ENCODE data around the gene HTR3A.

HTR3A gene

GRCh38 chr11:113974741-113975470 lies at the start of gene HTR3A:
Gene HTR3A, plus strand, starts transcription at chr11:113975108. Its CDS starts 218 bp downstream, at chr11:113975326.
- Histone ChIP-seq H3K4me3 (ENCODE audit: low read length, poor library complexity, severe bottlenecking) (no peak within 1 kb of the TSS), H3K4me2 (ENCODE audit: low read depth, low read length, poor library complexity, severe bottlenecking) (no peak within 1 kb of the TSS), H2AFZ (ENCODE audit: low read length) (no peak within 1 kb of the TSS), H3K9me2 (replicated peaks; ENCODE audit: low read depth, low read length) (no peaks in the 10 kb centered on the region), H3K9ac (ENCODE audit: low read depth, low read length, poor library complexity, severe bottlenecking) (no peak within 1 kb of the TSS), H3K36me3 (ENCODE audit: insufficient read depth, low read length) (no peaks in the 10 kb centered on the region), H4K20me1 (ENCODE audit: insufficient read depth, low read length, poor library complexity, severe bottlenecking) (no peaks in the 10 kb centered on the region), H3K79me2 (ENCODE audit: insufficient read depth, low read length) (no peaks in the 10 kb centered on the region), H3F3A (ENCODE audit: low read depth) (no peaks in the 10 kb centered on the region), H3K9me3 (ENCODE audit: insufficient read depth, low read depth, low read length) (no peaks in the 10 kb centered on the region), H3K4me1 (ENCODE audit: insufficient read depth, low read length, poor library complexity, severe bottlenecking) (peaks cover 6% of the 10 kb centered on the region), H3K27me3 (ENCODE audit: insufficient read depth, low read length, poor library complexity, severe bottlenecking) (no peaks in the 10 kb centered on the region)
- TF ChIP-seq EZH2phosphoT487 (IDR thresholded peaks at IDR 0.05; ENCODE audit: borderline replicate concordance): no peak
- no peak for TF ChIP-seq CTCF (conservative IDR thresholded peaks at IDR 0.05; ENCODE audit: low read length)

GRCh38 chr11:113926273-113927197 lies 48.4 kb upstream of the HTR3A start:
- Histone ChIP-seq H3K4me3 (ENCODE audit: low read length, poor library complexity, severe bottlenecking) (no peak overlapping the region), H2AFZ (ENCODE audit: low read length) (no peak overlapping the region), H3F3A (ENCODE audit: low read depth) (no peaks in the 10 kb centered on the region), H3K9me3 (ENCODE audit: insufficient read depth, low read depth, low read length) (no peaks in the 10 kb centered on the region), H3K9ac (ENCODE audit: low read depth, low read length, poor library complexity, severe bottlenecking) (no peak overlapping the region), H3K36me3 (ENCODE audit: insufficient read depth, low read length) (no peaks in the 10 kb centered on the region), H4K20me1 (ENCODE audit: insufficient read depth, low read length, poor library complexity, severe bottlenecking) (no peaks in the 10 kb centered on the region), H3K4me2 (ENCODE audit: low read depth, low read length, poor library complexity, severe bottlenecking) (no peak overlapping the region), H3K4me1 (ENCODE audit: insufficient read depth, low read length, poor library complexity, severe bottlenecking) (no peaks in the 10 kb centered on the region), H3K9me2 (replicated peaks; ENCODE audit: low read depth, low read length) (no peaks in the 10 kb centered on the region), H3K27me3 (ENCODE audit: insufficient read depth, low read length, poor library complexity, severe bottlenecking) (no peaks in the 10 kb centered on the region), H3K79me2 (ENCODE audit: insufficient read depth, low read length) (no peaks in the 10 kb centered on the region)
- TF ChIP-seq CTCF (conservative IDR thresholded peaks at IDR 0.05; ENCODE audit: low read length) (no peak), EZH2phosphoT487 (IDR thresholded peaks at IDR 0.05; ENCODE audit: borderline replicate concordance) (no peak)

- Histone ChIP-seq H3F3A (ENCODE audit: low read depth) (no peaks in the 10 kb centered on the region), H3K79me2 (ENCODE audit: insufficient read depth, low read length) (no peaks in the 10 kb centered on the region), H3K9me3 (ENCODE audit: insufficient read depth, low read depth, low read length) (no peaks in the 10 kb centered on the region), H3K9ac (ENCODE audit: low read depth, low read length, poor library complexity, severe bottlenecking) (no peak overlapping the region), H3K4me2 (ENCODE audit: low read depth, low read length, poor library complexity, severe bottlenecking) (no peak overlapping the region), H3K36me3 (ENCODE audit: insufficient read depth, low read length) (no peaks in the 10 kb centered on the region), H3K27me3 (ENCODE audit: insufficient read depth, low read length, poor library complexity, severe bottlenecking) (no peaks in the 10 kb centered on the region), H2AFZ (ENCODE audit: low read length) (no peak overlapping the region), H3K4me1 (ENCODE audit: insufficient read depth, low read length, poor library complexity, severe bottlenecking) (no peaks in the 10 kb centered on the region), H4K20me1 (ENCODE audit: insufficient read depth, low read length, poor library complexity, severe bottlenecking) (no peaks in the 10 kb centered on the region), H3K4me3 (ENCODE audit: low read length, poor library complexity, severe bottlenecking) (no peak overlapping the region), H3K9me2 (replicated peaks; ENCODE audit: low read depth, low read length) (no peaks in the 10 kb centered on the region)
- TF ChIP-seq CTCF (conservative IDR thresholded peaks at IDR 0.05; ENCODE audit: low read length) (no peak), EZH2phosphoT487 (IDR thresholded peaks at IDR 0.05; ENCODE audit: borderline replicate concordance) (no peak)
Observed at GRCh38 chr11:113928311-113928710, 46.6 kb upstream of the HTR3A start.

Measured in Loucy (cell line).